ENCODE data around the gene LRIF1.
"Not testable (repeated sequence)": the region's sequence is repeated elsewhere in the genome, so short reads cannot be mapped to it uniquely, and the experiment has no call there.

Gene LRIF1, protein sequence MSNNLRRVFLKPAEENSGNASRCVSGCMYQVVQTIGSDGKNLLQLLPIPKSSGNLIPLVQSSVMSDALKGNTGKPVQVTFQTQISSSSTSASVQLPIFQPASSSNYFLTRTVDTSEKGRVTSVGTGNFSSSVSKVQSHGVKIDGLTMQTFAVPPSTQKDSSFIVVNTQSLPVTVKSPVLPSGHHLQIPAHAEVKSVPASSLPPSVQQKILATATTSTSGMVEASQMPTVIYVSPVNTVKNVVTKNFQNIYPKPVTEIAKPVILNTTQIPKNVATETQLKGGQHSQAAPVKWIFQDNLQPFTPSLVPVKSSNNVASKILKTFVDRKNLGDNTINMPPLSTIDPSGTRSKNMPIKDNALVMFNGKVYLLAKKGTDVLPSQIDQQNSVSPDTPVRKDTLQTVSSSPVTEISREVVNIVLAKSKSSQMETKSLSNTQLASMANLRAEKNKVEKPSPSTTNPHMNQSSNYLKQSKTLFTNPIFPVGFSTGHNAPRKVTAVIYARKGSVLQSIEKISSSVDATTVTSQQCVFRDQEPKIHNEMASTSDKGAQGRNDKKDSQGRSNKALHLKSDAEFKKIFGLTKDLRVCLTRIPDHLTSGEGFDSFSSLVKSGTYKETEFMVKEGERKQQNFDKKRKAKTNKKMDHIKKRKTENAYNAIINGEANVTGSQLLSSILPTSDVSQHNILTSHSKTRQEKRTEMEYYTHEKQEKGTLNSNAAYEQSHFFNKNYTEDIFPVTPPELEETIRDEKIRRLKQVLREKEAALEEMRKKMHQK

DNA sequence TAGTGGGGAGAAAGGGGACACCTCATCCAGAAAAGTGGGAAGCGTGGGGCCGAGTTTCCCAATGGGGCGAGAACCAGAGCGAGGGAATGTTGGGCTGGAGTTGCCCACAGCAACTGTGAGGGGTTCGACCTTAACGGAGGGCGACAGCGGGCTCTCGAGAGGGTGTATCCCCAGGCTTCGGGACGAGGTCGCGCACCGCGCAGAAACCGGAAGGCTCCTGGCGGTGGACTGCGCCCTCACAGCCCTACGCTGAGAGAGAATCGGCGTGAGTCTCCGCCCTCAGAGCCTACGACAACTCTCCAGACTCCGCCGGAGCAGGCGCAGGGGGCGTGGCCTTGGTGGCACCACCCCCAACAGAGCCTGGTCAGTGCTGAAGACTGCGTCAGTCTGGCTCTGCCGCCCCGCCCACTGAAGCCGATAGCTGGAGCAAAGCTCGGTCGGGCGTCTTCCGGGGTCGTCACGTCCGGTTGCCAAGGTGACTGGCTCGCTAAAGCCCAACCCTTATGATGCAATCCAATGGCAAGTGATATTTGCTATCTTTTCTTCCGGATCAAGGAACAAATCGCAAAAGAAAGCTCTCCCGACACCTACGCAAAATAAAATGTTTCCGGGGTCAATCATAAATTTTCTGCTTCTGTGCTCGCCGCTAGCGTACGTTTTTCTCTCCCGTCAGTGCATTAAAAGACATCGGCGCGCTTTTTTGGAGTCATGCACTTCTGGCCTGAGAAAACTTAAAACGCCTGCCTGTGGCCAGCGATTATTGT is at the start of gene LRIF1:
Gene LRIF1, minus strand, starts transcription at position 232 of the 764 bp plus-strand sequence. CDS start 234 bp downstream, outside the sequence.
- DNase-seq (ENCODE audit: low read depth): peak; percentile 100
- H3K4me3 ChIP-seq (ENCODE audit: control insufficient read depth, low read depth, low read length): peak within 1 kb of the TSS; percentile 91
- TF ChIP-seq, protein P1, sequence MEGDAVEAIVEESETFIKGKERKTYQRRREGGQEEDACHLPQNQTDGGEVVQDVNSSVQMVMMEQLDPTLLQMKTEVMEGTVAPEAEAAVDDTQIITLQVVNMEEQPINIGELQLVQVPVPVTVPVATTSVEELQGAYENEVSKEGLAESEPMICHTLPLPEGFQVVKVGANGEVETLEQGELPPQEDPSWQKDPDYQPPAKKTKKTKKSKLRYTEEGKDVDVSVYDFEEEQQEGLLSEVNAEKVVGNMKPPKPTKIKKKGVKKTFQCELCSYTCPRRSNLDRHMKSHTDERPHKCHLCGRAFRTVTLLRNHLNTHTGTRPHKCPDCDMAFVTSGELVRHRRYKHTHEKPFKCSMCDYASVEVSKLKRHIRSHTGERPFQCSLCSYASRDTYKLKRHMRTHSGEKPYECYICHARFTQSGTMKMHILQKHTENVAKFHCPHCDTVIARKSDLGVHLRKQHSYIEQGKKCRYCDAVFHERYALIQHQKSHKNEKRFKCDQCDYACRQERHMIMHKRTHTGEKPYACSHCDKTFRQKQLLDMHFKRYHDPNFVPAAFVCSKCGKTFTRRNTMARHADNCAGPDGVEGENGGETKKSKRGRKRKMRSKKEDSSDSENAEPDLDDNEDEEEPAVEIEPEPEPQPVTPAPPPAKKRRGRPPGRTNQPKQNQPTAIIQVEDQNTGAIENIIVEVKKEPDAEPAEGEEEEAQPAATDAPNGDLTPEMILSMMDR (conservative IDR thresholded peaks at IDR 0.05; ENCODE audit: control insufficient read depth, insufficient read depth, low read depth, low read length): peak; percentile 40

DNA sequence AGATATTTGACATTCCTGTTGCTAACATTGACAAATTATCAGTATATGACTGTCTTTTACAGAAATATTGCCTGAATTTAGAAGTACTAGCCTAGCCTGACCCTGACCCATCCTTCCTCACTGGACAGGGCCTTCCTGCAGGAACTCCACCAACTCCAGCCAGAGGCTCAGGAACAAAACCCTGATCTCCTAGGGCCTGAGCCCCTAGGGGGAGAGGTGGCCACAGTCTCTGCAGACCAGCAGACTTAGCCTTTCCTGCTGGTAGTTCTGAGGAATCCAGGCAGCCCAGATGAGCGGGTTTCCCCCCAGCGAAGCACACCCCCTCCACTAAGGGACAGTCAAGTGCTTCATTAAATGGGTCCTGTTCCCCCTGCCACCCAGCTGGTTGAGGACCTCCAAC is 44.3 kb upstream of the LRIF1 start:
- H3K4me3 ChIP-seq (ENCODE audit: control insufficient read depth, low read depth, low read length): no peak overlapping the region
- TF ChIP-seq, protein P1 (conservative IDR thresholded peaks at IDR 0.05; ENCODE audit: control insufficient read depth, insufficient read depth, low read depth, low read length): no peak
- no peak for DNase-seq (ENCODE audit: low read depth)

DNA sequence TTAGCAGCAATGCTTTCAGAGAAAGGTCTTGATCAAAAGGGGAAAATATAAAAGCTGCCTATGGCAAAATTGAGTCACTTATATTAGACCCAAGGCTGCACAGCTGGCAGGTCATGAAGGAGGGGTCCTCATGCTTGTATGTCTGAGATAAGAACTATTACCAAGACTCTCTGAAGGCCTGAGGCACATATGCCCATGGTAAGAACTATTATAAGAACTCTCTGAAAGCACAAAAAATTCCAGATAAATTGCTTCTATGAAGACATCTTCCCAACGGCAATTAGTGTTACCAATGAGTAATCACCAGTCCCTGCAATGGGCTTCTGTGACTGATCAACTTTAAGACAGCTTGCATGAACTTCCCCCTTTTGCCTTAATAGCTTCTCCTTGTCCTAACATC is 42.8 kb upstream of the LRIF1 start:
- no peak for DNase-seq (ENCODE audit: low read depth)
- TF ChIP-seq, protein P1 (conservative IDR thresholded peaks at IDR 0.05; ENCODE audit: control insufficient read depth, insufficient read depth, low read depth, low read length): no peak
- H3K4me3 ChIP-seq (ENCODE audit: control insufficient read depth, low read depth, low read length): no peak overlapping the region

DNA sequence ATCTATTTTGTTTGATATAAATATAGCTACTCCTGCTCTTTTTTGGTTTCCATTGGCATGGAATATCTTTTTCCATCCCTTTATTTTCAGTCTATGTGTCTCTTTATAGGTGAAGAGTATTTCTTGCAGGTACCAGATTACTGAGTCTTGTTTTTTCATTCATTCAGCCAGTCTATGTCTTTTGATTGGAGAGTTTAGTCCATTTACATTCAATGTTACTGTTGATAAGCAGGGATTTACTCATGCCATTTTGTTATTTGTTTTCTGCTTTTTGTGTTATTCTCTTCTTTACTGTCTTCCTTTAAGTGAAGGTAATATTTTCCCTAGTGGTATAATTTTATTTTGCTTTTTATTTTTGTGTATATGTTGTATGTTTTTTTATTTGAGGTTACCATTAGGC is 35.9 kb upstream of the LRIF1 start:
- not testable (repeated sequence) for H3K4me3 ChIP-seq (ENCODE audit: control insufficient read depth, low read depth, low read length); DNase-seq (ENCODE audit: low read depth)

DNA sequence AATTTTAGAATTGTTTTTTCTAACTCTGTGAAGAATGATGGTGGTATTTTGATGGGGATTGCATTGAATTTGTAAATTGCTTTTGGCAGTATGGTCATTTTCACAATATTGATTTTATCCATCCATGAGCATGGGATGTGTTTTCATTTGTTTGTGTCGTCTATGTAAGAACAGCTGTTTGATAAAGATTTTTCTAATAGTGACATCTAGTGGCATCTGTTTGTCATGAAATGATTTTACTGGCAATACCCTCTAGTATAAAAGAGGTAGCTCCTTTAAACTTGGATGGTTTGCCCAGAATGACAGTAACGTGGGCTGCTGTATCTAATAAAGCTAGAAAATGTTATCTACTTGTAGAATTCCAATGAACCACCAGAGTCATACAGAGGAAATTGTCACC is 28.6 kb upstream of the LRIF1 start:
- TF ChIP-seq, protein P1 (conservative IDR thresholded peaks at IDR 0.05; ENCODE audit: control insufficient read depth, insufficient read depth, low read depth, low read length): peak; percentile 7
- DNase-seq (ENCODE audit: low read depth): peak; percentile 21
- H3K4me3 ChIP-seq (ENCODE audit: control insufficient read depth, low read depth, low read length): not testable (repeated sequence)

DNA sequence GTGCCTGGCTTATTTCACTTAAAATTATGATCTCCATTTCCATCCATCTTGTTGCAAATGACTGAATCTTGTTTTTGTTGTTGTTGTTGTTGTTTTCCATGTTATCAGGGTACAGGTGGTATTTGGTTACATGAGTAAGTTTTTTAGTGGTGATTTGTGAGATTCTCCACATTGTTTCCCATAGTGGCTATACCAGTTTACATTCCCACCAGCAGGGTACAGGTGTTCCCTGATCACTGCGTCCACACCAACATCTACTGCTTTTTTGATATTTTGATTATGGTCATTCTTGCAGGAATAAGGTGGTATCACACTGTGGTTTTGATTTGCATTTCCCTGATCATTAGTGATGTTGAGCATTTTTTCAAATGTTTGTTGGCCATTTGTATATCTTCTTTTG is 27.6 kb upstream of the LRIF1 start:
- not testable (repeated sequence) for H3K4me3 ChIP-seq (ENCODE audit: control insufficient read depth, low read depth, low read length); DNase-seq (ENCODE audit: low read depth)

DNA sequence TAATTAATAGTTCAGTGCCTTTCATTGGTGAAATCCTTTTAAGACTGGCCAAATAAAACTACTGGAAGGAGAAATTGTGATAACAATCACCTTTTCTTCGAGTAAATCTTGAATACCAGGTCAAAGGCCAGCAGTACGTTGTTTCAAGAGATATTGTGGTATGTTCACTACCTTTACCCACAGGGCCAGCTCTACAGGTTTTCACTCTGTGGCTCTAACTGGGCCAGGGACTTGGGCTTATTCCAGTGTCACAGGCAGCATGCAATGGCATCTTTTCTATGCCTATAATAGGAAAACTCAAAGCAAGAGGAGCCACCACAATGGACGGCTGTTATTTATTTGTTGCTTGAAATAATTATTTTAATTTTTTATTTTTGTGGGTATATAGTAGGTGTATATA is 26.8 kb upstream of the LRIF1 start:
- no peak for DNase-seq (ENCODE audit: low read depth)
- TF ChIP-seq, protein P1 (conservative IDR thresholded peaks at IDR 0.05; ENCODE audit: control insufficient read depth, insufficient read depth, low read depth, low read length): no peak
- H3K4me3 ChIP-seq (ENCODE audit: control insufficient read depth, low read depth, low read length): no peak overlapping the region
